Measurements from ENCODE around the gene CYLD. TPM values are rescaled to one million over a fixed set of nuclear protein-coding genes. Genes with fewer than 3 reads are reported as not detected.

The CYLD gene
- total RNA-seq, 1 experiment from 2014 or later: 11.9 TPM

GRCh38 chr16:50739031-50739430, 2.9 kb upstream of the CYLD start:
- Histone ChIP-seq H3K4me2 (ENCODE audit: low read length) (no peak overlapping the region), H3K9me3 (ENCODE audit: control insufficient read depth in 1 of 2, insufficient read depth in 1 of 2, low read depth in 1 of 2, low read length in 2 of 2) (no peaks in the 10 kb centered on the region), H4K20me1 (ENCODE audit: insufficient read depth) (no peaks in the 10 kb centered on the region), H3K79me2 (ENCODE audit: insufficient read depth, low read length) (no peaks in the 10 kb centered on the region), H3K9me2 (ENCODE audit: insufficient read depth) (no peaks in the 10 kb centered on the region), H3K4me3 (replicated peaks in 1 of 2; ENCODE audit: low read depth in 1 of 2, low read length in 2 of 2) (no peak overlapping the region), H2AFZ (ENCODE audit: low read depth, low read length, poor library complexity, severe bottlenecking) (no peak overlapping the region), H3K27me3 (ENCODE audit: insufficient read depth, low read length) (no peaks in the 10 kb centered on the region), H3K27ac (ENCODE audit: low read depth, low read length) (no peak overlapping the region), H3K4me1 (ENCODE audit: control insufficient read depth in 1 of 2, insufficient read depth in 2 of 2, low read length in 2 of 2) (peaks cover 2 to 12% of the 10 kb centered on the region in 2 experiments; a peak in 2 of 4 replicates), H3K9ac (ENCODE audit: low read length) (no peak overlapping the region), H3K36me3 (ENCODE audit: control insufficient read depth in 1 of 2, insufficient read depth in 2 of 2, low read length in 2 of 2) (no peaks in the 10 kb centered on the region)
- ChIA-PET CTCF (no interaction called here), POLR2A (no interaction called here), RAD21 (ENCODE audit: low non-redundant PET in 1 of 2, low total read pairs in 2 of 2, uncharacterized antibody in 2 of 2, unreplicated experiment in 2 of 2) (no interaction called here)
- intact Hi-C loops (cut with micrococcal nuclease): no loop called here
- BruUV-seq (replicated peaks): no TSS peak
- ATAC-seq (no peak), DNase-seq (ENCODE audit: low read depth, low spot score) (no peak)
- TF ChIP-seq CBX3 (IDR thresholded peaks at IDR 0.05; ENCODE audit: low read depth) (no peak), JUND (IDR thresholded peaks at IDR 0.05) (no peak), TCF7L2 (IDR thresholded peaks at IDR 0.05; ENCODE audit: borderline replicate concordance, extremely low read depth, insufficient read depth, insufficient read length) (no peak), ZBTB33 (IDR thresholded peaks at IDR 0.05; ENCODE audit: extremely low read depth, insufficient replicate concordance, low read length) (no peak), ELF1 (IDR thresholded peaks at IDR 0.05; ENCODE audit: borderline replicate concordance, low read depth) (no peak), REST (IDR thresholded peaks at IDR 0.05; ENCODE audit: low read depth) (no peak), MAX (IDR thresholded peaks at IDR 0.05) (no peak), SP1 (IDR thresholded peaks at IDR 0.05; ENCODE audit: low read depth) (no peak), CTCF (IDR thresholded peaks at IDR 0.05 in 2 of 3, conservative IDR thresholded peaks at IDR 0.05 in 1 of 3; ENCODE audit: borderline replicate concordance in 1 of 3, insufficient read depth in 1 of 3, low read depth in 2 of 3, low read length in 2 of 3) (no peak), ZNF274 (IDR thresholded peaks at IDR 0.05; ENCODE audit: low read depth, low read length) (no peak), POLR2AphosphoS5 (IDR thresholded peaks at IDR 0.05; ENCODE audit: low read depth, low read length) (no peak), YY1 (IDR thresholded peaks at IDR 0.05; ENCODE audit: extremely low read depth, insufficient replicate concordance, low read depth, low read length) (no peak), FOSL1 (IDR thresholded peaks at IDR 0.05; ENCODE audit: low read depth) (no peak), EGR1 (IDR thresholded peaks at IDR 0.05; ENCODE audit: low read depth) (no peak), SIN3A (IDR thresholded peaks at IDR 0.05; ENCODE audit: low read depth) (no peak)
